Measurements from ENCODE around the gene CCDC106. TPM values are rescaled to one million over a fixed set of nuclear protein-coding genes. Genes with fewer than 3 reads are reported as not detected.

Gene CCDC106
- total RNA-seq, 1 experiment from 2014 or later: 19.9 TPM

DNA sequence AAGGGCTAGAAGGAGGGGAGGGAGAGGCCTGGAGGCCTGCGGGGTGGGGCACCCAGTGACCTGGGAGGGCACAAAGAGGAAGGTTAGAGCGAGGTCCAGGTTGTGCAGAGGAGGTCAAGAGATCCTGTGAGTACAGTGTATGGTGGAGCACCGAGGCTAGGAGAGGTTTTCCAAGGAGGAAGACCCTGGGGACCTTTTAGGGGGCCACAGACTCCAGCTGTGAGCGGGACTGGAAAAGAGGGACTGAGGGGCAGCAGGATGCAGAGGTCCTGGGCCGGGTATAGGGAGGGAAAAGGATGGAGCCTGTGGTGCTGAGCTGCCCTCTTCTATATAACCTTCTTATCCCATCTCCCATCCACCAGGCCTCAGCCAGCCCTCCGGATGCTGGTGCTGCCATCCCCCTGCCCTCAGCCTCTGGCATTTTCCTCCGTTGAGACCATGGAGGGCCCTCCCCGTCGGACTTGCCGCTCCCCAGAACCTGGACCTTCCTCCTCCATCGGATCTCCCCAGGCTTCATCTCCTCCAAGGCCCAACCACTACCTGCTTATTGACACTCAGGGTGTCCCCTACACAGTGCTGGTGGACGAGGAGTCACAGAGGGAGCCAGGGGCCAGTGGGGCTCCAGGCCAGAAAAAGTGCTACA lies 3.7 kb upstream of the CCDC106 start:
- Histone ChIP-seq H2AFZ (ENCODE audit: low read length) (no peak overlapping the region), H3K9me3 (ENCODE audit: control insufficient read depth, low read depth, low read length) (no peaks in the 10 kb centered on the region), H4K8ac (replicated peaks; ENCODE audit: insufficient read length, low read depth, low read length) (no peak overlapping the region), H3K79me2 (ENCODE audit: insufficient read depth, low read length) (peaks cover 7% of the 10 kb centered on the region; the same call in 1 of the 2 replicates), H3K23ac (ENCODE audit: insufficient read length, low read depth, low read length) (no peak overlapping the region), H2AK5ac (ENCODE audit: insufficient read length, low read length) (no peak overlapping the region), H3K4me2 (ENCODE audit: insufficient read depth, insufficient read length, low read length) (peak overlapping the region; percentile 73), H4K20me1 (ENCODE audit: control insufficient read depth, insufficient read depth, insufficient read length) (no peaks in the 10 kb centered on the region), H2BK15ac (ENCODE audit: low read depth, low read length) (no peak overlapping the region), H3T11ph (ENCODE audit: low read length) (no peak overlapping the region), H3K18ac (ENCODE audit: insufficient read length, low read depth, low read length) (no peak overlapping the region), H2BK20ac (ENCODE audit: low read depth, low read length, poor library complexity, severe bottlenecking) (no peak overlapping the region), H3K4me1 (ENCODE audit: insufficient read depth, low read length) (no peaks in the 10 kb centered on the region), H2BK12ac (ENCODE audit: insufficient read length, low read depth, low read length) (no peak overlapping the region), H3K79me1 (ENCODE audit: insufficient read depth, low read depth, low read length, poor library complexity, severe bottlenecking) (peaks cover 3% of the 10 kb centered on the region), H2BK120ac (ENCODE audit: low read depth, low read length, poor library complexity, severe bottlenecking) (no peak overlapping the region), H3K23me2 (ENCODE audit: insufficient read length, low read depth, low read length, poor library complexity, severe bottlenecking) (peaks cover 40% of the 10 kb centered on the region), H3K4ac (ENCODE audit: low read depth, low read length) (no peak overlapping the region), H4K5ac (ENCODE audit: insufficient read length, low read depth, low read length) (no peak overlapping the region), H3K9ac (ENCODE audit: extremely low read depth, insufficient read length, low read length) (peak overlapping the region; percentile 70), H3K27ac (ENCODE audit: insufficient read length, low read depth, low read length) (no peak overlapping the region), H4K91ac (ENCODE audit: insufficient read length, low read depth, low read length) (no peak overlapping the region), H3K27me3 (ENCODE audit: insufficient read depth, low read length) (no peaks in the 10 kb centered on the region), H3K14ac (ENCODE audit: insufficient read depth, low read length) (no peak overlapping the region; the same call in none of the 2 replicates), H3K56ac (ENCODE audit: insufficient read length, low read depth, low read length) (no peak overlapping the region), H2BK5ac (ENCODE audit: insufficient read length, low read length) (no peak overlapping the region)
- Mint-ChIP-seq H3K27ac (peak overlapping the region in 1 of 3 experiments; percentile 98; a peak in 3 of 7 replicates), H3K4me1 (peaks cover 26 to 40% of the 10 kb centered on the region in 2 experiments), H3K36me3 (ENCODE audit: insufficient read depth in 1 of 3, low read depth in 3 of 3) (peaks cover 14 to 33% (median 22%) of the 10 kb centered on the region in 3 experiments), H3K9me3 (peaks cover 0 to 4% of the 10 kb centered on the region in 2 experiments; a peak in 2 of 5 replicates), H3K4me3 (peak overlapping the region; percentile 97), H3K27me3 (ENCODE audit: low read depth) (peaks cover 3% of the 10 kb centered on the region; the same call in 1 of the 2 replicates)
- WGBS (ENCODE audit: extremely low coverage, insufficient read length, low lambda C conversion rate): no CpG with 5 or more reads among the region's 12 CpGs
- TF ChIP-seq CTCF (conservative IDR thresholded peaks at IDR 0.05): no peak
- no peak for DNase-seq

All from H9 (cell line).